ENCODE data around the gene ARL8B. TPM values are rescaled to one million over a fixed set of nuclear protein-coding genes. Genes with fewer than 3 reads are reported as not detected.
A peak's percentile ranks its signal among the peaks of the same experiment; 100 is the strongest.

Gene ARL8B
- total RNA-seq, 2 donors from 2014 or later, result 32.8 to 52.6 TPM

- ATAC-seq (ENCODE audit: insufficient number of reproducible peaks, low FRiP score, low read depth), result no peak
- H3K4me1 ChIP-seq (ENCODE audit: control insufficient read depth in 1 of 2, low read depth in 2 of 2), result peaks cover 0 to 6% of the 10 kb centered on the region in 2 donors
- H3K27ac ChIP-seq, result no peak overlapping the region
- DNase-seq (ENCODE audit: low spot score), result no peak
- no peaks in the 10 kb centered on the region for H3K27me3 ChIP-seq (replicated peaks; ENCODE audit: insufficient read depth)
- H3K4me3 ChIP-seq, result no peak overlapping the region
- H3K9me3 ChIP-seq, result no peaks in the 10 kb centered on the region
- no peaks in the 10 kb centered on the region for H3K36me3 ChIP-seq
- no peak for TF ChIP-seq CTCF (IDR thresholded peaks at IDR 0.05)
These were observed 30.1 kb upstream of the ARL8B start for GRCh38 chr3:5092018-5092417.

DNA sequence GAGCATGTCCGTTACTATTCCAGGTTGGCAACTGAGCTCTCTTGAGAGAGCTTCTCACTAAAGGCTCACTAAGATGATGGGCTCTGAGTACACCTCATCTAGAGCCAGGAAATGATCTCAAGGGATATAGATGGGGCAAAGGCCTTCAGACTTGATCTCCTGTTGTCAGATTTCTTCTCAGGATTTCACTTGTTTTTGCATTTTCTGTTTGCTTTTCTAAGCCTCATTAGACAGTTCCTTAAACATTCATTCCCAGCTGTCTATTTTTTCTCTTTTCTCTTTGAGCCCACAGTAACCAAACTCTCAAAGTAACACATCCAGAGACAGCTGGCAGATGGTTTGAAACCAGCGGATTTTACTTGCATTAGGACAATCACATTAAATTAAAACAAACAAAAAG is 28.4 kb upstream of the ARL8B start:
- Histone ChIP-seq H3K27me3 (replicated peaks; ENCODE audit: insufficient read depth) (no peaks in the 10 kb centered on the region), H3K4me3 (no peak overlapping the region), H3K9me3 (no peaks in the 10 kb centered on the region), H3K27ac (no peak overlapping the region), H3K4me1 (ENCODE audit: control insufficient read depth in 1 of 2, low read depth in 2 of 2) (no peaks in the 10 kb centered on the region), H3K36me3 (no peaks in the 10 kb centered on the region)
- TF ChIP-seq CTCF (IDR thresholded peaks at IDR 0.05), result no peak
- ATAC-seq (ENCODE audit: insufficient number of reproducible peaks, low FRiP score, low read depth) (no peak), DNase-seq (ENCODE audit: low spot score) (no peak)

DNA sequence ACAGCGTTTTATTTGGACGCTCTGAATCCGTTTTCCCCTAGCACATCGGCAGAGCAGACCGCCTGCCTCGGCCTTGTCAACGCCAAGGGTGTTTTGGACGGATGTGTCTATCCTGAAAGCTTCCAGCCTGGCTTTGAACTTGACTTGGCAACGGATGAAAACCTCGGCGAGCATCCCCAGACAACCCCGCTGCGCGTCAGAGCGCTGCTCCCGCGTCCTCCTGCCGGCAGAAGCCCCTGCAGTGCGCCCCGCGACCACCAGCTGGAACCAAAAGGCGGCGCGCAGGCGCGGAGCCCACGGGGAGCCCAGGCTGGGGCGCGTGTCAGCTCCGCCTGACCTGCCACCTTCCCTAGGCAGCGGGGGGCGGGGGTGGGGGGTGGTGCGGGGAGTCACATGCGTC is 26.2 kb upstream of the ARL8B start:
- peak overlapping the region; percentile 60 for H3K4me3 ChIP-seq
- ATAC-seq (ENCODE audit: insufficient number of reproducible peaks, low FRiP score, low read depth) (no peak), DNase-seq (ENCODE audit: low spot score) (no peak)
- no peak for TF ChIP-seq CTCF (IDR thresholded peaks at IDR 0.05)
- H3K36me3 ChIP-seq, result no peaks in the 10 kb centered on the region
- no peaks in the 10 kb centered on the region for H3K9me3 ChIP-seq
- H3K4me1 ChIP-seq (ENCODE audit: control insufficient read depth in 1 of 2, low read depth in 2 of 2), result no peaks in the 10 kb centered on the region
- no peaks in the 10 kb centered on the region for H3K27me3 ChIP-seq (replicated peaks; ENCODE audit: insufficient read depth)
- H3K27ac ChIP-seq, result no peak overlapping the region

DNA sequence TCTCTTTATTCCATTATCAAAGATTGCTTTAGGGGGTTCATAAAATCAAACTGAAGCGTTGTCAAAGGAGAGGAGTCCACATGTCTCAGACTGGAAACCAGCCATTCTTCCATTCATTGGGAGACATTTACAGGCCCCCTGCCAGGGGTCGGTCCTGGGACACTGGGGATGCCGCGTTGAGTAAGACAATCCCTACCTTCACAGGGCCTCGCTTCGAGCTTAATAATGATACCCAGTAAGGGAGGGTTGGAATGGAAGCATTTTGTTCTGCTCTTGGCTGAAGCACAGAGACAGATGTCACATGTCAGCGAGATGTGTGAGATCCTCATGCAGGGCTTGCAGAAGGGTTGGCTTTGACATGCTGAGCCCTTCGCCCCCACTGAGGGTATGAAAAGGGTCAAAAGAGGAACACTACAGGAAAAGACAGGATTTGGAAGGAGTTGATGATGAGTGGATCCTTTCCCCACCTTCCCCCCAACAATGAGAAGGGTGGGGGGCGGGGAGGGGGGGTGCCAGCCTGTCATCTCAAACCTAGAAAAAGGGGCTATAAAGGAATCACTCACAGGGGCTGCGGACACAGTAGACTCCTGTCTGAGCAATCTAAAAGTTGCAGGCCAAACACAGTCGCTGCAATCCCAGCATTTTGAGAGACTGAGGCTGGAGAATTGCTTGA is 25.6 kb upstream of the ARL8B start:
- no peak for DNase-seq (ENCODE audit: low spot score)
- Histone ChIP-seq H3K4me3 (peak overlapping the region; percentile 60), H3K27ac (no peak overlapping the region)

GRCh38 chr3:5098346-5098745 is 23.7 kb upstream of the ARL8B start:
- TF ChIP-seq CTCF (IDR thresholded peaks at IDR 0.05), result no peak
- no peak for ATAC-seq (ENCODE audit: insufficient number of reproducible peaks, low FRiP score, low read depth)
- no peak for DNase-seq (ENCODE audit: low spot score)

More for the DNA sequence above, 25.6 kb upstream of the ARL8B start:
- Histone ChIP-seq H3K9me3 (no peaks in the 10 kb centered on the region), H3K4me1 (ENCODE audit: control insufficient read depth in 1 of 2, low read depth in 2 of 2) (no peaks in the 10 kb centered on the region), H3K27me3 (replicated peaks; ENCODE audit: insufficient read depth) (no peaks in the 10 kb centered on the region), H3K36me3 (no peaks in the 10 kb centered on the region)
- no peak for ATAC-seq (ENCODE audit: insufficient number of reproducible peaks, low FRiP score, low read depth)
- no peak for TF ChIP-seq CTCF (IDR thresholded peaks at IDR 0.05)

More at GRCh38 chr3:5098346-5098745, 23.7 kb upstream of the ARL8B start:
- Histone ChIP-seq H3K4me1 (ENCODE audit: control insufficient read depth in 1 of 2, low read depth in 2 of 2) (no peaks in the 10 kb centered on the region), H3K36me3 (no peaks in the 10 kb centered on the region), H3K27me3 (replicated peaks; ENCODE audit: insufficient read depth) (no peaks in the 10 kb centered on the region), H3K4me3 (no peak overlapping the region), H3K27ac (no peak overlapping the region), H3K9me3 (no peaks in the 10 kb centered on the region)

Data from thoracic aorta (tissue), 2 donors.